Esophagus muscularis mucosa (tissue), 4 donors: Measurements from ENCODE around the gene MEGF6.

Experiments used
- CTCF ChIP-seq, 3 experiments: fragments of 200-600 bp in 2 of 3; fragments of 450-650 bp in 1 of 3; sonication (generic) in 2 of 3; IDR thresholded peaks; one replicate each; pipeline ENCODE4 v1.5.1; 2017 to 2019; ENCODE audit warnings: antibody characterized with exemption in 3 of 3, mild to moderate bottlenecking in 2 of 3, moderate library complexity in 1 of 3
- EP300 ChIP-seq: sonication (generic); formaldehyde crosslinking; IDR thresholded peaks from one replicate; pipeline ENCODE4 v1.6.1; 2017; ENCODE audit warnings: antibody characterized with exemption
- POLR2AphosphoS5 ChIP-seq, 2 donors: sonication (generic); formaldehyde crosslinking; IDR thresholded peaks; one replicate each; pipeline ENCODE4 v1.6.1; 2017; ENCODE audit warnings: antibody characterized with exemption in 2 of 2

GRCh38 chr1:3530926-3531818 lies 80.1 kb downstream of the MEGF6 start:
- no peak for TF ChIP-seq CTCF (IDR thresholded peaks at IDR 0.05)
- TF ChIP-seq EP300, result no peak
- TF ChIP-seq POLR2AphosphoS5 (IDR thresholded peaks at IDR 0.05), result peak; percentile 46 to 64
